ENCODE measurements around the gene SDF4. TPM values are rescaled to one million over a fixed set of nuclear protein-coding genes. Genes with fewer than 3 reads are reported as not detected.

Gene SDF4
- total and polyA plus RNA-seq, 11 donors, result 102 to 212 (median 120) TPM

DNA sequence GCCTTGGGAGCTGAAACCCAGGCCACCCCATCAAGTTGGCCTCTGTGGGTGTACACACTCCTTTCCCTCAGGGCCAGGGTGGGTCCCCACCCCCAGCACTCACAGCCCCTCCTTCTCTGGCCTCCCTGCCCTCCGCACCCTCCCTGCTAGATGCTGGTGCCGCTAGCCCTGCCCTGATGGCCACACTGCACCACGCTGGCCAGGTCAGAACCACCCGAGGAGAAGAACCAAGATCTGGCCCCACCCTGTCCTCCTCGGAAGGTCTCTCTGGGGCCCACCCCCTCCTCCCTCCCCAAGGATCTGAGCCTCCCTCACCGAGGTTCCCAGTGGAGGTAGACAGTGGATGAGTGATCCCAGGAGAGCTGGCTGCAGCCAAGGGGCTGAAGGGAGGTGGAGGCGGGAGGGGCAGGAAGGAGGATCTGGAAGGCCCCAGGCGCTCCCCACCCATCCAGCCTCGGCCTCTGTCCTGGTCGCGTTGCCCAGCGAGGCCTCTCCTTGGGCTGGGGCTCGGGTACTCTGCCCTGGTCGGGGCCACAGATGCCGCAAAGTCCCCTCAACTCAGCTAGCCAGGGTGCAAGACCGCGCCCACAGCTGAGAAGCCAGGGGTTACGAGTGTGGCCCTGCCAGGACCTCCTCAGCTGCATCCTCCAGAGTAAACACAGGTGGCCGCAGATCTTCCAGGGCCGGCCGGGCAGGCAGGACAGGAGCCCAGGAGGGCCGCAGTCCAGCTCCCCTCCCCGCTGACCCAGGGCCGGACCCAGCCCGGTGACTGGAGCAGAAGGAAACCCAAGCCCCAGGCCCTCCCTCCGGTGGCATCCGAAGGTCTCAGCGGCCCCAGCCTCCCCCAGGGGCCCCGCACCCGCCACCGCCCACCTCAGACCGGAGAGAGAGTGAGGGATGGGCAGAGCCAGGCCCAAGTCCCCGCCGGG is 5.4 kb upstream of the SDF4 start:
- no peak for TF ChIP-seq CTCF (IDR thresholded peaks at IDR 0.05)
- no peak for TF ChIP-seq POLR2A (IDR thresholded peaks at IDR 0.05)
- intact Hi-C loops (cut with DNase I), result loop anchor here in 1 of 10 donors (10.0 kb wide), 1 partner anchor 112 kb away; no protein-coding TSS in a partner anchor
- ATAC-seq, result peak in 1 of 4 donors; percentile 31

DNA sequence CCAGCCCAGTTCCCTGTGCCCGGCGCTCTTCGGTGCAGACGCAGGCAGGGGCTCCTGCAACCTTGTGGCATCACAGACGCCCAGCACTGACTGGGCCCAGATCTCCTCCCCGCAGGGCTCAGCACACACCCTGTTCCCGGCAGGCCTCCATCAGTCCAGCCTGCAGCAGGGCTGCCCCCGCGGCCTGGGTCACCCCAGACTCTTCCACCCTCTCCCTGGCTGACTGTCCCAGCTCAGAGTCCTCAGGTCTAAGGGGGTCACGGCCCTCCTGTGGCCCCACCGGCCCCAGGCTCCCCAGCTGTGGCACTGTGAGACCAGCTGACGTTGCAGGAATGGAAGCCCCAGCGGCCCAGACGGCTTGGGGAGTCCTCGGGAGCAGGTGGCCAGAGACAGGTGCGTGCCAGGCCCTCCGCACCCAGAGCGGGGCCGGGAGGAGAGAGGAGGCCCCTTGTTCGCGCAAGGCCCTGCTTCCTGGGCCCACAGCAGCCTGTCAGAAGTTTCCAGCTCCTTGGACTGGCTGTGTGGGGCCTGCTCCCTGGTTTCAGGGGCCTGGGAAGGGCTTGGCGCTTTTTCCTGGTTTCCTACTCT is 4.5 kb upstream of the SDF4 start:
- Histone ChIP-seq H3K4me3 (no peak overlapping the region), H3K9me3 (no peaks in the 10 kb centered on the region), H3K27me3 (peaks cover 12 to 38% (median 17%) of the 10 kb centered on the region in 9 donors), H3K36me3 (peaks cover 0 to 12% (median 0%) of the 10 kb centered on the region in 9 donors), H3K27ac (no peak overlapping the region), H3K4me1 (peaks cover 3 to 26% (median 14%) of the 10 kb centered on the region in 12 donors)
- ATAC-seq, result no peak
- 83 to 88% (median 85%) methylated on average over 11 to 22 of the region's 22 CpGs for WGBS, 4 donors
- intact Hi-C loops (cut with DNase I), result loop anchor here in 1 of 10 donors (10.0 kb wide), 1 partner anchor 111 kb away; no protein-coding TSS in a partner anchor
- DNase-seq, result no peak
- no peak for TF ChIP-seq POLR2A (IDR thresholded peaks at IDR 0.05)
- no peak for TF ChIP-seq CTCF (IDR thresholded peaks at IDR 0.05)

More for the DNA sequence above, 5.4 kb upstream of the SDF4 start:
- H3K4me3 ChIP-seq, result peak overlapping the region in 1 of 12 donors; percentile 4
- H3K27me3 ChIP-seq, result peaks cover 12 to 44% (median 17%) of the 10 kb centered on the region in 9 donors
- H3K4me1 ChIP-seq, result peaks cover 3 to 26% (median 14%) of the 10 kb centered on the region in 12 donors
- DNase-seq, result no peak
- no peak overlapping the region for H3K27ac ChIP-seq
- no peaks in the 10 kb centered on the region for H3K9me3 ChIP-seq
- H3K36me3 ChIP-seq, result peaks cover 0 to 12% (median 0%) of the 10 kb centered on the region in 9 donors
- 43 to 55% (median 44%) methylated on average over 14 to 34 of the region's 34 CpGs for WGBS, 4 donors

- Histone ChIP-seq H3K27me3 (peaks cover 11 to 28% (median 17%) of the 10 kb centered on the region in 9 donors), H3K4me3 (no peak overlapping the region), H3K4me1 (peaks cover 8 to 36% (median 23%) of the 10 kb centered on the region in 12 donors), H3K27ac (no peak overlapping the region), H3K9me3 (no peaks in the 10 kb centered on the region), H3K36me3 (peaks cover 0 to 12% (median 0%) of the 10 kb centered on the region in 9 donors)
- DNase-seq (no peak), ATAC-seq (no peak)
- TF ChIP-seq CTCF (IDR thresholded peaks at IDR 0.05), result no peak
- no peak for TF ChIP-seq POLR2A (IDR thresholded peaks at IDR 0.05)
- intact Hi-C loops (cut with DNase I), result loop anchor here in 1 of 10 donors (10.0 kb wide), 1 partner anchor 110 kb away; no protein-coding TSS in a partner anchor
- 89 to 91% (median 90%) methylated on average over 19 to 27 of the region's 27 CpGs for WGBS, 4 donors
Measured at GRCh38 chr1:1235016-1235744, 3.4 kb upstream of the SDF4 start.

Measured in heart left ventricle (tissue), 16 donors.